Pancreas (tissue), 10 donors: Measurements from ENCODE around the gene CHST11. TPM values are rescaled to one million over a fixed set of nuclear protein-coding genes. Genes with fewer than 3 reads are reported as not detected.
A peak's percentile ranks its signal among the peaks of the same experiment; 100 is the strongest.

Source experiments
- ATAC-seq, 4 donors: fragments of 200-7000 bp; cut with Tn5 transposase; one replicate each; pipeline versions ENCODE4 v1.8.0 to v1.9.1; 2020; ENCODE audit warnings: mild to moderate bottlenecking in 4 of 4, moderate library complexity in 4 of 4
- DNase-seq, 6 donors: peaks; one replicate each; pipeline ENCODE4 v3.0.0-alpha.2; 2020
- FAIRE-seq: peaks from 2 replicates; lab custom pipeline; 2012; peaks lifted over from hg19 to GRCh38; lab: Jason Lieb, UNC
- H3K27ac ChIP-seq, 4 donors: fragments of 200-600 bp; sonication (generic); 1 replicate in 3 of 4; 2 replicates in 1 of 4; pipeline versions ENCODE4 v1.5.0 to v1.8.0; 2020
- H3K27me3 ChIP-seq, 4 donors: fragments of 200-600 bp; one replicate each; pipeline ENCODE4 v1.8.0; 2021
- H3K36me3 ChIP-seq, 3 donors: fragments of 200-600 bp; sonication (generic) in 1 of 3; one replicate each; pipeline versions ENCODE4 v1.5.0 to v1.8.0; 2020 to 2021
- H3K4me1 ChIP-seq, 3 donors: fragments of 200-600 bp; one replicate each; pipeline ENCODE4 v1.8.0; 2021
- H3K4me3 ChIP-seq, 4 donors: fragments of 200-600 bp; sonication (generic) in 2 of 4; one replicate each; pipeline versions ENCODE4 v1.5.0 to v1.8.0; 2020 to 2021
- H3K9me3 ChIP-seq, 4 donors: fragments of 200-600 bp; one replicate each; pipeline ENCODE4 v1.8.0; 2021
- CTCF ChIP-seq, 4 donors: fragments of 200-600 bp; sonication (generic) in 3 of 4; IDR thresholded peaks; one replicate each; pipeline versions ENCODE4 v1.5.0 to v1.8.0; 2021; ENCODE audit warnings: antibody characterized with exemption in 4 of 4
- WGBS, 2 donors: extraction: QIAGEN DNeasy Blood & Tissue Kit; methylation state at CpG; one replicate each; pipeline ENCODE4 v1.1.7; 2013; 5-methylcytosine and 5-hydroxymethylcytosine counted together
- intact Hi-C, 3 donors: fragments of 100-400 bp; cut with DNase I; formaldehyde crosslinking; loops; one replicate each; pipeline versions ENCODE4 v1.11.1 to v1.14.2; 2022
- polyA plus RNA-seq, 2 donors: library from polyadenylated mRNA; stranded (reverse); fragments of 200-250 nt; gene quantifications; one replicate each; pipeline ENCODE4 v1.2.3, GENCODE V29; 2013
- total RNA-seq, 6 donors: library from RNA; stranded (reverse); fragmentation: NEBNext Ultra II Directional in 4 of 6; extraction: Animal tissue kit (Norgen Biotek cat#: 25700) in 4 of 6; gene quantifications; one replicate each; pipeline versions ENCODE4 v1.2.1 to v1.2.4, GENCODE V29; 2021 to 2023
- donor health status: healthy with polysubstance abuse.
- donor health status: DM: no; HTN: no; CAD: no; lungs with moderate emphysema.
- donor health status: DM: no; HTN: no; CAD: no.
- donor health status: control.
- donor health status: control.
- donor health status: Bipolar disorder and iron deficiency.
- donor health status: DM: yes; HTN: yes; CAD: no.
- donor health status: DM: no; HTN: no; CAD: no.
- donor health status: DM: no; HTN: no; CAD: no.
- donor health status: DM: yes; HTN: yes; CAD: no.

Gene CHST11
- total and polyA plus RNA-seq, 8 donors: 1.1 to 14.8 (median 7.8) TPM

- no peak for FAIRE-seq
These were observed 256.7 kb downstream of the CHST11 start for GRCh38 chr12:104713444-104713843.

GRCh38 chr12:104714369-104714768 is 257.6 kb downstream of the CHST11 start:
- intact Hi-C loops: no loop called here
- DNase-seq (no peak), ATAC-seq (no peak), FAIRE-seq (no peak)
- no peak for TF ChIP-seq CTCF (IDR thresholded peaks at IDR 0.05)
- H3K27ac ChIP-seq: no peak overlapping the region
- no peak overlapping the region for H3K4me3 ChIP-seq
- 95 to 96% methylated on average over 6 of the region's 6 CpGs for whole genome bisulfite sequencing, 2 donors
- H3K9me3 ChIP-seq: no peaks in the 10 kb centered on the region
- H3K4me1 ChIP-seq: peaks cover 0 to 4% (median 0%) of the 10 kb centered on the region in 3 donors
- no peaks in the 10 kb centered on the region for H3K27me3 ChIP-seq
- H3K36me3 ChIP-seq: no peaks in the 10 kb centered on the region

More at GRCh38 chr12:104713444-104713843, 256.7 kb downstream of the CHST11 start:
- no peak for TF ChIP-seq CTCF (IDR thresholded peaks at IDR 0.05)
- DNase-seq: no peak
- Histone ChIP-seq H3K4me1 (peaks cover 0 to 4% (median 0%) of the 10 kb centered on the region in 3 donors), H3K9me3 (no peaks in the 10 kb centered on the region), H3K36me3 (no peaks in the 10 kb centered on the region), H3K27me3 (no peaks in the 10 kb centered on the region), H3K27ac (no peak overlapping the region), H3K4me3 (no peak overlapping the region)
- intact Hi-C loops: no loop called here
- ATAC-seq: no peak
- WGBS, 2 donors: 69 to 79% methylated on average over 8 of the region's 8 CpGs

DNA sequence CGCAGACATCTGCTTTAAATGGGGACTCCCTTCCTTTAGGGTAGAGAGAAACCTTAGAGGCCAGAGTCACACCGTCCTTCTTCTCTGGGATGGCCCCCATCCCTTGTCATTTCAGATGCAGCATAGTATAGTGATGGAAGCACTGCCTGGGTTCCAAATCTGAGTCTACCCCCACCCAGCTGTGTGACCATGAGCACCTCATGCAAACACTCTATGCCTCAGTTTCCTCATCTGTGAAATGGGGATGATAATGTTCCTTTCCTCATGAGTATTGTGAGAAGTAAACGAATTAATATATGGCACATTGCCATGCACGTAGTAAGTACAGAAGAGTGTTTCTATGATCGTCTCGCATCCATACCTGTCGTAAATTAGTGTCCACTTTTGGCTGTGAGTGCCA is 259.4 kb downstream of the CHST11 start:
- WGBS, 2 donors: 91 to 95% methylated on average over 7 of the region's 7 CpGs
- Histone ChIP-seq H3K4me1 (peaks cover 0 to 4% (median 0%) of the 10 kb centered on the region in 3 donors), H3K9me3 (no peaks in the 10 kb centered on the region), H3K36me3 (no peaks in the 10 kb centered on the region), H3K27me3 (no peaks in the 10 kb centered on the region), H3K27ac (no peak overlapping the region), H3K4me3 (no peak overlapping the region)
- intact Hi-C loops: no loop called here
- no peak for TF ChIP-seq CTCF (IDR thresholded peaks at IDR 0.05)
- ATAC-seq (no peak), DNase-seq (no peak), FAIRE-seq (no peak)

- Histone ChIP-seq H3K36me3 (no peaks in the 10 kb centered on the region), H3K27ac (no peak overlapping the region), H3K4me3 (no peak overlapping the region), H3K4me1 (no peaks in the 10 kb centered on the region), H3K9me3 (no peaks in the 10 kb centered on the region), H3K27me3 (no peaks in the 10 kb centered on the region)
- intact Hi-C loops: no loop called here
- WGBS, 2 donors: 58 to 60% methylated on average over 11 of the region's 11 CpGs
- no peak for TF ChIP-seq CTCF (IDR thresholded peaks at IDR 0.05)
- DNase-seq (no peak), FAIRE-seq (no peak), ATAC-seq (no peak)
These were observed 261.7 kb downstream of the CHST11 start for GRCh38 chr12:104718304-104718929.

DNA sequence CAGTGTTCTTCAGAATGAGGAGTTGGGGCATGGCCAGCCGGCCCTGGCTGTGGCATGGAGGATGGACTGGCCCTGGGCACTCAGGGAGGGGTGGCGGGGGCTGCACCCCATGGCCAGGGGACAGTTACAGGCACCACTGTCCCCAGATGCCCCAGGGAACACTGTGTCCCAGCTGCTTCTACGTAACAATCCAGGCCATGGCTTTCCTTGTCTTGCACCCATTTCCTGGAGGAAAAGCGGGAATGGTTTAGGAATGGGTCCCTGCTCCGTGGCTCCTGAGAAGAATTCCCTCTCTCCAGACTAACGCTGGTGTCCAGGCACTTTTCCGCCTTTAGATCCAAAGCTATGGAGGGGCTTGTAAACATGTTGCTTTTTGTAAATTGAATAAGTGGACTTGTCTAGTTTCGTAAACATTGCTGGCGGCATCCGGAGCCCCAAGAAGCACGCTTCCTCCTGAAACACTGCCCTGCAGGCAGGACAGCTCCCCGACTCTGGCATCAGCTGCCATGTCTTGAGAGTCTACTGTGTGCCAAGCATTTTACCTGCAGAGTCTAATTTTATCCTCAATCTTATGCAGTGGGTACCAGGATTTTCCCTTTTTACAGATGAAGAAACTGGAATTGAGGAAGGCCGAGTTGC is 263.1 kb downstream of the CHST11 start:
- ATAC-seq (peak in 2 of 4 donors; percentile 12 to 54), FAIRE-seq (no peak), DNase-seq (no peak)
- H3K4me1 ChIP-seq: no peaks in the 10 kb centered on the region
- H3K36me3 ChIP-seq: no peaks in the 10 kb centered on the region
- peak overlapping the region in 1 of 4 donors; percentile 25 for H3K4me3 ChIP-seq
- peak overlapping the region in 1 of 4 donors; percentile 50 for H3K27ac ChIP-seq
- intact Hi-C loops: no loop called here
- 89% methylated on average over 13 of the region's 13 CpGs for WGBS, 2 donors
- no peaks in the 10 kb centered on the region for H3K27me3 ChIP-seq
- no peaks in the 10 kb centered on the region for H3K9me3 ChIP-seq
- no peak for TF ChIP-seq CTCF (IDR thresholded peaks at IDR 0.05)
